ENCODE measurements around the gene GEMIN5. TPM values are rescaled to one million over a fixed set of nuclear protein-coding genes. Genes with fewer than 3 reads are reported as not detected.
"Not testable (repeated sequence)": the region's sequence is repeated elsewhere in the genome, so short reads cannot be mapped to it uniquely, and the experiment has no call there.

GEMIN5 gene, protein sequence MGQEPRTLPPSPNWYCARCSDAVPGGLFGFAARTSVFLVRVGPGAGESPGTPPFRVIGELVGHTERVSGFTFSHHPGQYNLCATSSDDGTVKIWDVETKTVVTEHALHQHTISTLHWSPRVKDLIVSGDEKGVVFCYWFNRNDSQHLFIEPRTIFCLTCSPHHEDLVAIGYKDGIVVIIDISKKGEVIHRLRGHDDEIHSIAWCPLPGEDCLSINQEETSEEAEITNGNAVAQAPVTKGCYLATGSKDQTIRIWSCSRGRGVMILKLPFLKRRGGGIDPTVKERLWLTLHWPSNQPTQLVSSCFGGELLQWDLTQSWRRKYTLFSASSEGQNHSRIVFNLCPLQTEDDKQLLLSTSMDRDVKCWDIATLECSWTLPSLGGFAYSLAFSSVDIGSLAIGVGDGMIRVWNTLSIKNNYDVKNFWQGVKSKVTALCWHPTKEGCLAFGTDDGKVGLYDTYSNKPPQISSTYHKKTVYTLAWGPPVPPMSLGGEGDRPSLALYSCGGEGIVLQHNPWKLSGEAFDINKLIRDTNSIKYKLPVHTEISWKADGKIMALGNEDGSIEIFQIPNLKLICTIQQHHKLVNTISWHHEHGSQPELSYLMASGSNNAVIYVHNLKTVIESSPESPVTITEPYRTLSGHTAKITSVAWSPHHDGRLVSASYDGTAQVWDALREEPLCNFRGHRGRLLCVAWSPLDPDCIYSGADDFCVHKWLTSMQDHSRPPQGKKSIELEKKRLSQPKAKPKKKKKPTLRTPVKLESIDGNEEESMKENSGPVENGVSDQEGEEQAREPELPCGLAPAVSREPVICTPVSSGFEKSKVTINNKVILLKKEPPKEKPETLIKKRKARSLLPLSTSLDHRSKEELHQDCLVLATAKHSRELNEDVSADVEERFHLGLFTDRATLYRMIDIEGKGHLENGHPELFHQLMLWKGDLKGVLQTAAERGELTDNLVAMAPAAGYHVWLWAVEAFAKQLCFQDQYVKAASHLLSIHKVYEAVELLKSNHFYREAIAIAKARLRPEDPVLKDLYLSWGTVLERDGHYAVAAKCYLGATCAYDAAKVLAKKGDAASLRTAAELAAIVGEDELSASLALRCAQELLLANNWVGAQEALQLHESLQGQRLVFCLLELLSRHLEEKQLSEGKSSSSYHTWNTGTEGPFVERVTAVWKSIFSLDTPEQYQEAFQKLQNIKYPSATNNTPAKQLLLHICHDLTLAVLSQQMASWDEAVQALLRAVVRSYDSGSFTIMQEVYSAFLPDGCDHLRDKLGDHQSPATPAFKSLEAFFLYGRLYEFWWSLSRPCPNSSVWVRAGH (N-terminal part only)
- total RNA-seq, result 21.9 and 24.2 TPM in 2 replicates
- long read RNA-seq, partial matches to known transcripts, result 95 of 106 reads
- long read RNA-seq, other reads (novel, unspliced or antisense), result 11 of 106 reads

DNA sequence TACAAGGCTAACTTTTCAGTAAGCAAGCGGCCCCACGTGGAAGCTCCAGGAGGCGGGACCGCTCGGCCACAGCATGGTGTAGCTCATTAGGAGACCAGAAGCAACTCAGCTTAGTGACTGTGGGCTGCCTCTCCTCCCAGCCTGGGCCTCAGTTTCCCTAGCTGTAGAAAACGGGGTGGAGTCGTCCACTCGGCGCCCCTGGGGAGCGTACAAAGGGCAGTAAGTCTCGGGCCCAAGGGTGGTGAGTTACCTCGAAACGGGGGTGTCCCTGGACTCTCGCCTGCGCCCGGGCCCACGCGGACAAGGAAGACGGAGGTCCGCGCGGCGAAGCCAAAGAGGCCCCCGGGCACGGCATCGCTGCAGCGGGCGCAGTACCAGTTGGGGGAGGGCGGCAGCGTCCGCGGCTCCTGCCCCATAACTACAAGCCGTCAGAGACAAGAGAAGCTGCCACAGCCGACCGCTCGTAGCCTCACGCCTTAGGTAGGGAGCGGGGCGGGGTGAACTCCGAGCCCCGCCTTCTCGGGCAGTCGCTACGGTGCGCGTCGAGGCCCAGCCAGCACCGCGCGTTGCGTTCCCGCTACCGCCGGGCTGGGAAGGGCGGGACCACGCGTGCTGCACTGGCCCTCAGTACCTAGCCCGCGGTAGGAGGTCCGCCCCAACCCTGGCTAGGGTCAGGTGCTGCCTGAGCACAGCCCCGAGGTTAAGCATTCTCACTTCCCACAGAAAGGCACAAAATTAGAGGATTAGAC, at the start of gene GEMIN5:
Gene GEMIN5 (minus strand): TSS at position 494 of the 749 bp plus-strand sequence. CDS start 78 bp downstream, at position 416.
- TF ChIP-seq, protein P1, sequence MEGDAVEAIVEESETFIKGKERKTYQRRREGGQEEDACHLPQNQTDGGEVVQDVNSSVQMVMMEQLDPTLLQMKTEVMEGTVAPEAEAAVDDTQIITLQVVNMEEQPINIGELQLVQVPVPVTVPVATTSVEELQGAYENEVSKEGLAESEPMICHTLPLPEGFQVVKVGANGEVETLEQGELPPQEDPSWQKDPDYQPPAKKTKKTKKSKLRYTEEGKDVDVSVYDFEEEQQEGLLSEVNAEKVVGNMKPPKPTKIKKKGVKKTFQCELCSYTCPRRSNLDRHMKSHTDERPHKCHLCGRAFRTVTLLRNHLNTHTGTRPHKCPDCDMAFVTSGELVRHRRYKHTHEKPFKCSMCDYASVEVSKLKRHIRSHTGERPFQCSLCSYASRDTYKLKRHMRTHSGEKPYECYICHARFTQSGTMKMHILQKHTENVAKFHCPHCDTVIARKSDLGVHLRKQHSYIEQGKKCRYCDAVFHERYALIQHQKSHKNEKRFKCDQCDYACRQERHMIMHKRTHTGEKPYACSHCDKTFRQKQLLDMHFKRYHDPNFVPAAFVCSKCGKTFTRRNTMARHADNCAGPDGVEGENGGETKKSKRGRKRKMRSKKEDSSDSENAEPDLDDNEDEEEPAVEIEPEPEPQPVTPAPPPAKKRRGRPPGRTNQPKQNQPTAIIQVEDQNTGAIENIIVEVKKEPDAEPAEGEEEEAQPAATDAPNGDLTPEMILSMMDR (IDR thresholded peaks at IDR 0.05; ENCODE audit: unreplicated experiment), result no peak
- peaks cover 20% of the 10 kb centered on the region for H3K4me1 Mint-ChIP-seq (ENCODE audit: low read depth)

GRCh38 chr5:154986151-154986550, 48.1 kb upstream of the GEMIN5 start:
- Mint-ChIP-seq H3K4me3 (ENCODE audit: low read depth) (no peak overlapping the region), H3K27me3 (no peaks in the 10 kb centered on the region)
- no peak for DNase-seq (ENCODE audit: low spot score, unreplicated experiment)

More for the DNA sequence above, at the start of gene GEMIN5:
- Mint-ChIP-seq H3K4me3 (ENCODE audit: low read depth) (peak within 1 kb of the TSS; percentile 91), H3K9me3 (ENCODE audit: low read depth) (no peaks in the 10 kb centered on the region), H3K27me3 (no peaks in the 10 kb centered on the region), H3K27ac (peak within 1 kb of the TSS; percentile 90), H3K36me3 (ENCODE audit: insufficient read depth) (peaks cover 5% of the 10 kb centered on the region)
- DNase-seq (ENCODE audit: low spot score, unreplicated experiment), result peak; percentile 66

GRCh38 chr5:154984946-154985516, 47.0 kb upstream of the GEMIN5 start:
- H3K27me3 Mint-ChIP-seq, result no peaks in the 10 kb centered on the region
- no peaks in the 10 kb centered on the region for H3K9me3 Mint-ChIP-seq (ENCODE audit: low read depth)
- DNase-seq (ENCODE audit: low spot score, unreplicated experiment), result no peak
- no peaks in the 10 kb centered on the region for H3K4me1 Mint-ChIP-seq (ENCODE audit: low read depth)
- H3K27ac Mint-ChIP-seq, result no peak overlapping the region
- no peak overlapping the region for H3K4me3 Mint-ChIP-seq (ENCODE audit: low read depth)
- H3K36me3 Mint-ChIP-seq (ENCODE audit: insufficient read depth), result no peaks in the 10 kb centered on the region
- TF ChIP-seq, protein P1 (IDR thresholded peaks at IDR 0.05; ENCODE audit: unreplicated experiment), result no peak

More at GRCh38 chr5:154986151-154986550, 48.1 kb upstream of the GEMIN5 start:
- no peaks in the 10 kb centered on the region for H3K9me3 Mint-ChIP-seq (ENCODE audit: low read depth)
- H3K27ac Mint-ChIP-seq, result no peak overlapping the region
- H3K36me3 Mint-ChIP-seq (ENCODE audit: insufficient read depth), result no peaks in the 10 kb centered on the region
- H3K4me1 Mint-ChIP-seq (ENCODE audit: low read depth), result no peaks in the 10 kb centered on the region
- TF ChIP-seq, protein P1 (IDR thresholded peaks at IDR 0.05; ENCODE audit: unreplicated experiment), result no peak

- not testable (repeated sequence) for H3K27ac Mint-ChIP-seq; DNase-seq (ENCODE audit: low spot score, unreplicated experiment); H3K4me1 Mint-ChIP-seq (ENCODE audit: low read depth); H3K4me3 Mint-ChIP-seq (ENCODE audit: low read depth); H3K27me3 Mint-ChIP-seq; H3K9me3 Mint-ChIP-seq (ENCODE audit: low read depth)
- H3K36me3 Mint-ChIP-seq (ENCODE audit: insufficient read depth), result peaks cover 12% of the 10 kb centered on the region
Observed at GRCh38 chr5:154978294-154978693, 40.3 kb upstream of the GEMIN5 start.

DNA sequence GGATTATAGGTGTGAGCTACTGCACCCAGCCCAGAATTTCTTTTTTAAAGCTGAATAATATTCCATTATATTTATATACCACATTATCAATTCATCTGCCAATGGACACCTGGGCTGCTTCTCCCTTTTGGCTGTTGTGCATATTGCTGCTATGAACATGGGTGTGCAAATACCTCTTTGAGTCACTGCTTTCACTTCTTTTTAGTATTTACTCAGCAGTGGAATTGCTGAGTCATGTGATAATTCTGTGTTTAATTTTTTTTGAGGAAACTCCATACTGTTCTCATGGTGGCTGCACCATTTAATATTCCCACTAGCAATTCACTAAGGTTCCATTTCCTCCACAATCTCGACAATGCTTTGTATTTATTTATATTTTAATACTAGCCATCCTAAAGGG, 39.4 kb upstream of the GEMIN5 start:
- no peaks in the 10 kb centered on the region for H3K27me3 Mint-ChIP-seq
- no peak for DNase-seq (ENCODE audit: low spot score, unreplicated experiment)
- H3K36me3 Mint-ChIP-seq (ENCODE audit: insufficient read depth), result peaks cover 12% of the 10 kb centered on the region
- peaks cover 4% of the 10 kb centered on the region for H3K4me1 Mint-ChIP-seq (ENCODE audit: low read depth)
- H3K9me3 Mint-ChIP-seq (ENCODE audit: low read depth), result peaks cover 4% of the 10 kb centered on the region
- H3K4me3 Mint-ChIP-seq (ENCODE audit: low read depth), result no peak overlapping the region
- no peak overlapping the region for H3K27ac Mint-ChIP-seq
- TF ChIP-seq, protein P1 (IDR thresholded peaks at IDR 0.05; ENCODE audit: unreplicated experiment), result no peak

- peaks cover 12% of the 10 kb centered on the region for H3K36me3 Mint-ChIP-seq (ENCODE audit: insufficient read depth)
- DNase-seq (ENCODE audit: low spot score, unreplicated experiment); H3K27me3 Mint-ChIP-seq; H3K9me3 Mint-ChIP-seq (ENCODE audit: low read depth); H3K27ac Mint-ChIP-seq; H3K4me3 Mint-ChIP-seq (ENCODE audit: low read depth); H3K4me1 Mint-ChIP-seq (ENCODE audit: low read depth): not testable (repeated sequence)
Observed at GRCh38 chr5:154976082-154976481, 38.1 kb upstream of the GEMIN5 start.

Data from progenitor cell of endocrine pancreas (in vitro differentiated cells).